ENCODE data around the gene THAP12.
"Not testable (repeated sequence)": the region's sequence is repeated elsewhere in the genome, so short reads cannot be mapped to it uniquely, and the experiment has no call there.

Gene THAP12

DNA sequence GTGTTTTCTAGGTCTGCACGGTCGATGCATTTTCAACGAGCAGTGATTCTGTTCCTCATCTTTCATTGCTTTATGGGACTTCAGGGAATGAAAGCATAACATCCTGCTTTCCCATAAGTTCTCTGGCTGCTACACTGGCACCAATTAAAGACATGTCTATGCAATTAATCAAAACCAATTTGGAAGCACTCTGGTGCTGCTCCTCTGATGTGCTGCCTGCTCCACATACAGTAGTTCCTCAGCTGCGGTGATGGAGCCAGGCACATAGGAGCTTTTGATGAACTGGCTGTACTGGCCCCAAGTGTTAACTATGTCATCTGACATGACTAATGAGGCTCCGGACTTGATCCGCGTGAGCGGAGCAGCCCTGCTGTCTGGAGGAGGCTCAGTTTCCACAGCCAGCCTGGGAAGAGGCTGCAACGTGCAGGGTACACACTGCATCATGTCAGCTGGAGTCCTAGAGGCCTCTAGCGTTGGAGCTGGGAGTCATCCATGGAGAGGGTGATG, 30.0 kb upstream of the THAP12 start:
- H3K4me3 ChIP-seq (replicated peaks; ENCODE audit: low read depth, low read length): no peak overlapping the region
- TF ChIP-seq, protein P1, sequence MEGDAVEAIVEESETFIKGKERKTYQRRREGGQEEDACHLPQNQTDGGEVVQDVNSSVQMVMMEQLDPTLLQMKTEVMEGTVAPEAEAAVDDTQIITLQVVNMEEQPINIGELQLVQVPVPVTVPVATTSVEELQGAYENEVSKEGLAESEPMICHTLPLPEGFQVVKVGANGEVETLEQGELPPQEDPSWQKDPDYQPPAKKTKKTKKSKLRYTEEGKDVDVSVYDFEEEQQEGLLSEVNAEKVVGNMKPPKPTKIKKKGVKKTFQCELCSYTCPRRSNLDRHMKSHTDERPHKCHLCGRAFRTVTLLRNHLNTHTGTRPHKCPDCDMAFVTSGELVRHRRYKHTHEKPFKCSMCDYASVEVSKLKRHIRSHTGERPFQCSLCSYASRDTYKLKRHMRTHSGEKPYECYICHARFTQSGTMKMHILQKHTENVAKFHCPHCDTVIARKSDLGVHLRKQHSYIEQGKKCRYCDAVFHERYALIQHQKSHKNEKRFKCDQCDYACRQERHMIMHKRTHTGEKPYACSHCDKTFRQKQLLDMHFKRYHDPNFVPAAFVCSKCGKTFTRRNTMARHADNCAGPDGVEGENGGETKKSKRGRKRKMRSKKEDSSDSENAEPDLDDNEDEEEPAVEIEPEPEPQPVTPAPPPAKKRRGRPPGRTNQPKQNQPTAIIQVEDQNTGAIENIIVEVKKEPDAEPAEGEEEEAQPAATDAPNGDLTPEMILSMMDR (IDR thresholded peaks at IDR 0.05; ENCODE audit: low read length, missing control alignments): no peak
- DNase-seq (ENCODE audit: low read depth): no peak

DNA sequence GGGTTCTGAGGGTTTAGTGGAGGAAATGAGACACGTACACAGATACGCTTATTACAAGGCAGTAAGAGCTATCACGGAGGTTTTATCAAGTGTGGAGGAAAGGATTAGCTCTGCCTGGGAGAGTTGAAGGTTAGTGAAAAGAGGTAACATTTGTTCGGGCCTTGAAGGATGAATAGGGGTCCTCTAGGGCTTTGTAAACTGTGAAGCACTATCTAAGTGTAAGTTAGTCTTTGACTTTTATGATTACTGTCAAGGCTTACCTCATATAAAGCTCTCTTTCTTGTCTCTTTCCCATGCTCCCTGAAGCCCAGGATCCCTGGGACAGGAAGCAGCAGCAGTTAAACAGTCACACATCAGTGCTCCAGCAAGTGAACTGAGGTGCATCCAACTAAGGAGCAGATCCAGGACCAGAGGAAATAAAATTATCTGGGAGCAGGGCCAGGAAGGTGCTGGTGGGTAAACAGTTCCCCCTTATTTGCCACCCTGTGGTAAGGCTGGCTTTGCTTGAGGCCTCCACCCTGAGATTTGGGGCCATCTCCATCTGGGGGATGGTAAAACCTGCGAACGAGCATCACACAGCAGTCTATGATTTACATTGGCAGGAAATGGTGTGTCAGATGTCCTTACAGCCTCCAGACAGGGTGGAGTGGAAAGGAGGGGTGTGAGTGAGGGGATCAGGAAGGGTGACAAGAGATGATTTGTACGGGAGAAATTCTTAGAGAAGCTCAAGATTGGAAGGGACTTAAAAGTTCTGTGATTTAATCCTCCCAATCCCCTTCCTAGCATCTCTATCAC, 27.4 kb upstream of the THAP12 start:
- no peak overlapping the region for H3K4me3 ChIP-seq (replicated peaks; ENCODE audit: low read depth, low read length)
- DNase-seq (ENCODE audit: low read depth): no peak

DNA sequence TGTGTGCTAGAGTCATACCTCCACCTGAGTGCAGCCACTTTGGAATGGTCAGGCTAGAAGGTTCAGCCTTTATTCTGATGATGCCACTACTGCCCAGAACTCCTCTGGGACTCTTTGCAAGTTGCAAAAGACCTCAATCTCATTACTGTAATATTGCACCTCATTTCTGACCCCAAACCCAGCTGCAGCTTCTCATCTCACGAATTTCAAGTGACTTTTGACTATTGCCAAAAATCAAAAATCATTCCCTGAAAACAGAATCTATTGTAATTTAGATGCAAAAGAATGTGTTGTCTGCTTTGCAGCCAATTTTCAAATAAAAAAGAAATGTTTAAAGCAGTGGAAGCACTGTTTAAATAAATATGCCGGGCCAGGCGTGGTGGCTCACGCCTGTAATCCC, 25.4 kb upstream of the THAP12 start:
- DNase-seq (ENCODE audit: low read depth): no peak
- TF ChIP-seq, protein P1 (IDR thresholded peaks at IDR 0.05; ENCODE audit: low read length, missing control alignments): no peak
- H3K4me3 ChIP-seq (replicated peaks; ENCODE audit: low read depth, low read length): no peak overlapping the region

More for the DNA sequence above, 27.4 kb upstream of the THAP12 start:
- TF ChIP-seq, protein P1 (IDR thresholded peaks at IDR 0.05; ENCODE audit: low read length, missing control alignments): no peak

DNA sequence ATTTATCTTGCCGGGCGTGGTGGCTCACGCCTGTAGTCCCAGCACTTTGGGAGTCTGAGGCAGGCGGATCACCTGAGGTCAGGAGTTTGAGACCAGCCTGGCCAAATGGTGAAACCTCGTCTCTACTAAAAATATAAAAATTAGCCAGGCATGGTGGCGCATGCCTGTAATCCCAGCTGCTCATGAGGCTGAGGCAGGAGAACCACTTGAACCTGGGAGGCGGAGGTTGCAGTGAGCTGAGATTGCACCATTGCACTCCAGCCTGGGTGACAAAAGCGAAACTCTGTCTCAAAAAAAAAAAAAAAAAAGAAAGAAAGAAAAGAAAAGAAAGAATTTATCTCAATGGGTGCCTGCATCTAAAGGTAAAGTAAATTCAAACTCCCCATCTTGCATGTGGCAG, 20.6 kb upstream of the THAP12 start:
- not testable (repeated sequence) for DNase-seq (ENCODE audit: low read depth); H3K4me3 ChIP-seq (replicated peaks; ENCODE audit: low read depth, low read length)

DNA sequence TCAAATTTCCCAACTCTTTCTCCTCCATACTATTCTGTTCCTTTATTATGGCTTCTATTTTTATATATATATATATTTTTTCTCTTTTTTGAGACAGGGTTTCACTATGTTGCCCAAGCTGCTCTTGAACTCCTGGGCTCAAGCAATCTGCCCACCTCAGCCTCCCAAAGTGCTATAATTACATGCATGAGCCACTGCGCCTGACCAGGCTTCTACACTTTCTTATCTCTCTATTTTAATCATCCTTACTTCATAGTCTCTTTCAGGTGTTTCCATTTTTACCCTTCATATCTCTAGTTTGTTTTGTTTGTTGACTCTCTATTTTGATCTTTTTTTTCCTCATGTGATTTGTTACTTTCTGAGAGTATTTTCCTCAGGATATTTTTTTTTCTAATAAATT, 20.0 kb upstream of the THAP12 start:
- no peak for DNase-seq (ENCODE audit: low read depth)
- TF ChIP-seq, protein P1 (IDR thresholded peaks at IDR 0.05; ENCODE audit: low read length, missing control alignments): no peak
- no peak overlapping the region for H3K4me3 ChIP-seq (replicated peaks; ENCODE audit: low read depth, low read length)

DNA sequence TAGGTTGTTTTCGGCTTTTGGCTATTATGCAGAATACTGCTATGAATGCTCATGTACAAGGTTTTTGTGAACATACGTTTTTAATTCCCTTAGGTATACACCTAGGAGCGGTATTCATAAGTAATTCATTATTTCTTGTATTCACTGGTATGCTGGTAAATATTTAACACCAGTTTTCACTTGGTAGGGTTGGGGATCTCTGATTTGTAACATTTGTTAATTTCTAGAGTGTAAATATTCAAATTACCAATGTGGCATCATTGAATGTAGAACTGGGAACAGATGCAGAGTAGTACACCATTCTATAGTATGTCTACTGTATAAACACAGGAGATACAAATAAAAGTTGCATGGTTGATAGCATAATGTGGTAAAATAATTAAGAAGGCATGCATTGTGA, 16.5 kb upstream of the THAP12 start:
- no peak for DNase-seq (ENCODE audit: low read depth)
- TF ChIP-seq, protein P1 (IDR thresholded peaks at IDR 0.05; ENCODE audit: low read length, missing control alignments): no peak
- no peak overlapping the region for H3K4me3 ChIP-seq (replicated peaks; ENCODE audit: low read depth, low read length)

DNA sequence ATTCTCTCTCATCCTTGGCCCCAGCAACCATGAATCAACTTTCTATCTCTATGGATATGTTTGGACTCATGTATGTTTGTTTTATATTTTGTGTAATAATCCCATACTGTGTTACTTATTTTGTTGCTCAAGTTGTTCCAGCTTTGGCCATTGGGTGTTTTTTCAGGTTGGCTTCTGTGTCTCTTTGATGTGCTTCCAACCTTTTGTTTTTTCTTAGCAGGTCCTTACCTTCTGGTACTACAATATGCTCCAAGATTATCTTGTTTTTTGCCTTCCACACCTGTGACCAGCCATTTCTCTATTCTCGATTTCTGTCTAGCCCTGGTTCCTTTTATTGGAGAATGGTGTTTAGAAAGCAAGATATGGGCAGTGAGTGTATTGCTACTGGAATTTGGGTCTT, 14.4 kb upstream of the THAP12 start:
- TF ChIP-seq, protein P1 (IDR thresholded peaks at IDR 0.05; ENCODE audit: low read length, missing control alignments): no peak
- H3K4me3 ChIP-seq (replicated peaks; ENCODE audit: low read depth, low read length): no peak overlapping the region
- no peak for DNase-seq (ENCODE audit: low read depth)

Measured in fibroblast of pulmonary artery (primary cell).